HCT116 (cell line): Measurements from ENCODE around the gene CNPY1. TPM values are rescaled to one million over a fixed set of nuclear protein-coding genes. Genes with fewer than 3 reads are reported as not detected.

Experiments
- ATAC-seq: fragments of 200-7000 bp; cut with Tn5 transposase; 2 replicates; pipeline ENCODE4 v1.9.1; 2020; ENCODE audit warnings: mild to moderate bottlenecking, moderate library complexity
- BruUV-seq: library from RNA; stranded (reverse); fragments of 400-500 nt; replicated peaks from 2 replicates; lab custom pipeline; 2021; lab: Mats Ljungman, UMichigan
- CTCF ChIA-PET: fragments of 300-600 bp; sonication (Branson Sonifier 250); formaldehyde crosslinking; loops from one replicate; lab custom pipeline; 2021; ENCODE audit warnings: antibody characterized with exemption; lab: Charles Lee
- POLR2A ChIA-PET: fragments of 300-600, 350-600 bp; sonication (Branson Sonifier 250); formaldehyde crosslinking; loops from one replicate; lab custom pipeline; 2021; ENCODE audit warnings: antibody characterized with exemption; lab: Charles Lee
- RAD21 ChIA-PET, 2 experiments: fragments of 300-600 bp; sonication (Branson Sonifier 250); formaldehyde crosslinking; loops; one replicate each; lab custom pipeline; 2023; ENCODE audit warnings: low total read pairs in 2 of 2; ENCODE audit not compliant: uncharacterized antibody in 2 of 2, unreplicated experiment in 2 of 2, low non-redundant PET in 1 of 2; lab: Charles Lee
- DNase-seq: peaks from one replicate; pipeline ENCODE4 v3.0.0-alpha.2; 2010; ENCODE audit warnings: low read depth, low spot score
- H2AFZ ChIP-seq: fragments of 200-600 bp; shearing (Covaris generic), sonication (generic); 2 replicates; pipeline ENCODE4 v1.6.1; 2017; ENCODE audit warnings: low read depth, mixed run types, mixed read lengths, antibody characterized with exemption, low read length; ENCODE audit not compliant: poor library complexity, severe bottlenecking
- H3K27ac ChIP-seq: 2 replicates; pipeline ENCODE4 v1.5.1; 2012; ENCODE audit warnings: low read depth, low read length
- H3K27me3 ChIP-seq: fragments of 200-600 bp; sonication (generic); 2 replicates; pipeline ENCODE4 v1.6.1; 2016; ENCODE audit warnings: mixed run types, low read length, mixed read lengths; ENCODE audit not compliant: insufficient read depth
- H3K36me3 ChIP-seq, 2 experiments: fragments of 200-500 bp in 1 of 2; fragments of 200-600 bp in 1 of 2; sonication (Bioruptor generic) in 1 of 2; sonication (generic) in 1 of 2; 2 replicates each; pipeline versions ENCODE4 v1.5.1 to v1.6.1; 2014 to 2016; ENCODE audit warnings: low read length in 2 of 2, inconsistent platforms in 1 of 2, mixed read lengths in 1 of 2, mixed run types in 1 of 2; ENCODE audit not compliant: insufficient read depth in 2 of 2, control insufficient read depth in 1 of 2
- H3K4me1 ChIP-seq, 2 experiments: fragments of 200-600 bp in 1 of 2; sonication (generic) in 1 of 2; 2 replicates each; pipeline versions ENCODE4 v1.5.1 to v1.6.1; 2012 to 2017; ENCODE audit warnings: low read length in 2 of 2, inconsistent platforms in 1 of 2, mild to moderate bottlenecking in 1 of 2, mixed read lengths in 1 of 2, mixed run types in 1 of 2, moderate library complexity in 1 of 2; ENCODE audit not compliant: insufficient read depth in 2 of 2, control insufficient read depth in 1 of 2
- H3K4me2 ChIP-seq: fragments of 200-600 bp; sonication (generic); 2 replicates; pipeline ENCODE4 v1.6.1; 2017; ENCODE audit warnings: mixed run types, low read length, mixed read lengths
- H3K4me3 ChIP-seq, 2 experiments: fragments of 200-600 bp in 1 of 2; sonication (generic) in 1 of 2; replicated peaks in 1 of 2; 2 replicates each; pipeline ENCODE4 v1.5.1; 2011 to 2016; ENCODE audit warnings: low read length in 2 of 2, control low read depth in 1 of 2, low read depth in 1 of 2, mild to moderate bottlenecking in 1 of 2, mixed read lengths in 1 of 2, mixed run types in 1 of 2
- H3K79me2 ChIP-seq: fragments of 200-600 bp; sonication (generic); 2 replicates; pipeline ENCODE4 v1.6.1; 2017; ENCODE audit warnings: mild to moderate bottlenecking, mixed run types, low read length, moderate library complexity, mixed read lengths; ENCODE audit not compliant: insufficient read depth
- H3K9ac ChIP-seq: fragments of 200-600 bp; sonication (generic); 2 replicates; pipeline ENCODE4 v1.6.1; 2016; ENCODE audit warnings: low read length, mixed read lengths
- H3K9me2 ChIP-seq: fragments of 200-600 bp; sonication (generic), shearing (Covaris generic); 2 replicates; pipeline ENCODE4 v1.6.1; 2017; ENCODE audit warnings: mixed run types, mild to moderate bottlenecking, moderate library complexity; ENCODE audit not compliant: insufficient read depth
- H3K9me3 ChIP-seq, 2 experiments: fragments of 200-500 bp in 1 of 2; fragments of 200-600 bp in 1 of 2; sonication (Bioruptor generic) in 1 of 2; sonication (generic) in 1 of 2; 2 replicates each; pipeline ENCODE4 v1.6.1; 2014 to 2017; ENCODE audit warnings: low read length in 2 of 2, mixed read lengths in 2 of 2, inconsistent platforms in 1 of 2, low read depth in 1 of 2, mild to moderate bottlenecking in 1 of 2, mixed run types in 1 of 2, moderate library complexity in 1 of 2; ENCODE audit not compliant: control insufficient read depth in 1 of 2, insufficient read depth in 1 of 2
- H4K20me1 ChIP-seq: fragments of 200-600 bp; sonication (generic), shearing (Covaris generic); 2 replicates; pipeline ENCODE4 v1.6.1; 2017; ENCODE audit warnings: mixed run types, mild to moderate bottlenecking, moderate library complexity; ENCODE audit not compliant: insufficient read depth
- CBX3 ChIP-seq: IDR thresholded peaks from 2 replicates; pipeline ENCODE4 v1.6.1; 2012; ENCODE audit warnings: low read depth
- EGR1 ChIP-seq: IDR thresholded peaks from 2 replicates; pipeline ENCODE4 v1.6.1; 2012; ENCODE audit warnings: low read depth
- ELF1 ChIP-seq: IDR thresholded peaks from 2 replicates; pipeline ENCODE4 v1.6.1; 2012; ENCODE audit warnings: low read depth, borderline replicate concordance
- JUND ChIP-seq: IDR thresholded peaks from 2 replicates; pipeline ENCODE4 v1.6.1; 2012
- POLR2AphosphoS5 ChIP-seq: IDR thresholded peaks from 2 replicates; pipeline ENCODE4 v1.6.1; 2011; ENCODE audit warnings: mild to moderate bottlenecking, low read depth, low read length, moderate library complexity
- SIN3A ChIP-seq: IDR thresholded peaks from 2 replicates; pipeline ENCODE4 v1.6.1; 2012; ENCODE audit warnings: low read depth
- SP1 ChIP-seq: IDR thresholded peaks from 2 replicates; pipeline ENCODE4 v1.6.1; 2012; ENCODE audit warnings: low read depth
- SRF ChIP-seq: IDR thresholded peaks from 2 replicates; pipeline ENCODE4 v1.6.1; 2012; ENCODE audit warnings: low read depth
- TCF7L2 ChIP-seq: IDR thresholded peaks from 2 replicates; pipeline ENCODE4 v1.7.0; 2011; ENCODE audit warnings: borderline replicate concordance, inconsistent platforms; ENCODE audit not compliant: insufficient read depth, insufficient read length; ENCODE audit errors: extremely low read depth
- YY1 ChIP-seq: IDR thresholded peaks from 2 replicates; pipeline ENCODE4 v1.6.1; 2011; ENCODE audit warnings: low read length, low read depth, moderate library complexity, mild to moderate bottlenecking; ENCODE audit not compliant: insufficient replicate concordance; ENCODE audit errors: extremely low read depth
- ZFX ChIP-seq: fragments of 450-650 bp; IDR thresholded peaks from 2 replicates; pipeline ENCODE4 v1.6.1; 2017
- ZNF274 ChIP-seq: fragments of 200-500 bp; sonication (Bioruptor generic); IDR thresholded peaks from 2 replicates; pipeline ENCODE4 v1.6.1; 2014; ENCODE audit warnings: mild to moderate bottlenecking, low read depth, low read length, inconsistent platforms
- intact Hi-C: fragments of 100-400 bp; cut with micrococcal nuclease; formaldehyde crosslinking; loops from 2 replicates; pipeline ENCODE4 v1.10.0; 2022
- total RNA-seq: library from RNA; stranded (reverse); gene quantifications from one replicate; pipeline ENCODE4 v1.2.1, GENCODE V29; 2021; ENCODE audit not compliant: unreplicated experiment
- TF ChIP-seq, protein P1 (sequence below), 3 experiments: fragments of 200-600 bp in 1 of 3; sonication (generic) in 1 of 3; IDR thresholded peaks in 2 of 3; conservative IDR thresholded peaks in 1 of 3; 2 replicates each; pipeline ENCODE4 v1.5.1; 2012 to 2017; ENCODE audit warnings: low read depth in 2 of 3, low read length in 2 of 3, antibody characterized with exemption in 1 of 3, borderline replicate concordance in 1 of 3, control low read depth in 1 of 3, mild to moderate bottlenecking in 1 of 3, mixed read lengths in 1 of 3, mixed run types in 1 of 3, moderate library complexity in 1 of 3; ENCODE audit not compliant: insufficient read depth in 1 of 3
- TF ChIP-seq, protein P2 (sequence below): IDR thresholded peaks from 2 replicates; pipeline ENCODE4 v1.6.1; 2011; ENCODE audit warnings: mild to moderate bottlenecking, low read length, moderate library complexity; ENCODE audit not compliant: insufficient replicate concordance; ENCODE audit errors: extremely low read depth

The CNPY1 gene
- total RNA-seq, 1 experiment from 2014 or later = not detected

DNA sequence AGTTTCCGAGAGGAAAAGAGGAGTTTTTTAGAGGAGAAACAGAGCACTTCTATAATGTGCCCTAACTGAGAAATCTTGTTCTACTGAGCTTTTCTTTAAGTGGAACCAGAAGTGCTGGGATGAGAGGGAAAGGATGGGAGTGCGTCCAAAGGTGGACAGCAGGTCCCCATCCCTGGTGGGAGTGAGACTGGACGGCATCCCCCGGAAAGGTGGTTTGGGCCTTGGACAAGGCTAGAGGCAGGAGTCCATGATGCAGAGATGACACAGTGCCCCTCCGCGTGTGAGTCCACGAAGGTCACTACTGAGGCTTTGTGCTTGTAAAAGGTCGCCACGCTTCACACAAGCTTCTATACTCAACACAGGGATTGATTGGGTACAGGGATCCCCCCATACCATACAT lies 94.5 kb downstream of the CNPY1 start:
- intact Hi-C loops = no loop called here
- Histone ChIP-seq H3K79me2 (no peaks in the 10 kb centered on the region), H3K9ac (no peak overlapping the region), H3K36me3 (no peaks in the 10 kb centered on the region), H3K4me3 (no peak overlapping the region), H2AFZ (no peak overlapping the region), H4K20me1 (no peaks in the 10 kb centered on the region), H3K27ac (no peak overlapping the region), H3K4me1 (peaks cover 0 to 8% of the 10 kb centered on the region in 2 experiments; a peak in 3 of 4 replicates), H3K4me2 (no peak overlapping the region), H3K9me3 (no peaks in the 10 kb centered on the region), H3K9me2 (no peaks in the 10 kb centered on the region), H3K27me3 (no peaks in the 10 kb centered on the region)
- ChIA-PET CTCF (no interaction called here), RAD21 (no interaction called here), POLR2A (no interaction called here)
- TF ChIP-seq SIN3A (no peak), EGR1 (no peak), TCF7L2 (no peak), ZFX (no peak), ZNF274 (no peak), SP1 (no peak), YY1 (no peak), ELF1 (no peak), CBX3 (no peak), POLR2AphosphoS5 (no peak), JUND (no peak), SRF (no peak)
- TF ChIP-seq, protein P1, sequence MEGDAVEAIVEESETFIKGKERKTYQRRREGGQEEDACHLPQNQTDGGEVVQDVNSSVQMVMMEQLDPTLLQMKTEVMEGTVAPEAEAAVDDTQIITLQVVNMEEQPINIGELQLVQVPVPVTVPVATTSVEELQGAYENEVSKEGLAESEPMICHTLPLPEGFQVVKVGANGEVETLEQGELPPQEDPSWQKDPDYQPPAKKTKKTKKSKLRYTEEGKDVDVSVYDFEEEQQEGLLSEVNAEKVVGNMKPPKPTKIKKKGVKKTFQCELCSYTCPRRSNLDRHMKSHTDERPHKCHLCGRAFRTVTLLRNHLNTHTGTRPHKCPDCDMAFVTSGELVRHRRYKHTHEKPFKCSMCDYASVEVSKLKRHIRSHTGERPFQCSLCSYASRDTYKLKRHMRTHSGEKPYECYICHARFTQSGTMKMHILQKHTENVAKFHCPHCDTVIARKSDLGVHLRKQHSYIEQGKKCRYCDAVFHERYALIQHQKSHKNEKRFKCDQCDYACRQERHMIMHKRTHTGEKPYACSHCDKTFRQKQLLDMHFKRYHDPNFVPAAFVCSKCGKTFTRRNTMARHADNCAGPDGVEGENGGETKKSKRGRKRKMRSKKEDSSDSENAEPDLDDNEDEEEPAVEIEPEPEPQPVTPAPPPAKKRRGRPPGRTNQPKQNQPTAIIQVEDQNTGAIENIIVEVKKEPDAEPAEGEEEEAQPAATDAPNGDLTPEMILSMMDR (IDR thresholded peaks at IDR 0.05 in 2 of 3, conservative IDR thresholded peaks at IDR 0.05 in 1 of 3; ENCODE audit: borderline replicate concordance in 1 of 3, insufficient read depth in 1 of 3, low read depth in 2 of 3, low read length in 2 of 3) = no peak
- TF ChIP-seq, protein P2, sequence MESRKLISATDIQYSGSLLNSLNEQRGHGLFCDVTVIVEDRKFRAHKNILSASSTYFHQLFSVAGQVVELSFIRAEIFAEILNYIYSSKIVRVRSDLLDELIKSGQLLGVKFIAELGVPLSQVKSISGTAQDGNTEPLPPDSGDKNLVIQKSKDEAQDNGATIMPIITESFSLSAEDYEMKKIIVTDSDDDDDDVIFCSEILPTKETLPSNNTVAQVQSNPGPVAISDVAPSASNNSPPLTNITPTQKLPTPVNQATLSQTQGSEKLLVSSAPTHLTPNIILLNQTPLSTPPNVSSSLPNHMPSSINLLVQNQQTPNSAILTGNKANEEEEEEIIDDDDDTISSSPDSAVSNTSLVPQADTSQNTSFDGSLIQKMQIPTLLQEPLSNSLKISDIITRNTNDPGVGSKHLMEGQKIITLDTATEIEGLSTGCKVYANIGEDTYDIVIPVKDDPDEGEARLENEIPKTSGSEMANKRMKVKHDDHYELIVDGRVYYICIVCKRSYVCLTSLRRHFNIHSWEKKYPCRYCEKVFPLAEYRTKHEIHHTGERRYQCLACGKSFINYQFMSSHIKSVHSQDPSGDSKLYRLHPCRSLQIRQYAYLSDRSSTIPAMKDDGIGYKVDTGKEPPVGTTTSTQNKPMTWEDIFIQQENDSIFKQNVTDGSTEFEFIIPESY = no peak
- no TSS peak for BruUV-seq
- DNase-seq (no peak), ATAC-seq (no peak)

Other genes starting within 250 kb of the CNPY1 start
- 54.7 TPM for gene INSIG1, start 248.7 kb downstream of the CNPY1 start, total RNA-seq
- 0.32 TPM for gene EN2, start 88.4 kb downstream of the CNPY1 start, total RNA-seq
- gene RBM33, start 98.1 kb upstream of the CNPY1 start, total RNA-seq = 64.3 TPM